Breast epithelium (tissue), 3 donors: ENCODE data around the gene GIPR.

Experiments
- CTCF ChIP-seq, 3 donors: fragments of 450-650 bp; IDR thresholded peaks; one replicate each; pipeline ENCODE4 v1.5.1; 2016 to 2017; ENCODE audit warnings: antibody characterized with exemption in 3 of 3, mild to moderate bottlenecking in 3 of 3, moderate library complexity in 3 of 3
- POLR2A ChIP-seq: fragments of 450-650 bp; IDR thresholded peaks from one replicate; pipeline ENCODE4 v1.6.1; 2016; ENCODE audit warnings: antibody characterized with exemption, mild to moderate bottlenecking, moderate library complexity
- POLR2AphosphoS5 ChIP-seq, 3 donors: sonication (generic); formaldehyde crosslinking; IDR thresholded peaks; one replicate each; pipeline ENCODE4 v1.6.1; 2017; ENCODE audit warnings: antibody characterized with exemption in 3 of 3

- TF ChIP-seq CTCF (IDR thresholded peaks at IDR 0.05) (no peak), POLR2A (no peak), POLR2AphosphoS5 (IDR thresholded peaks at IDR 0.05) (no peak)
Measured at GRCh38 chr19:45677351-45678230, 9.6 kb downstream of the GIPR start.
